ENCODE results near the gene GP1BB.

GP1BB gene

GRCh38 chr22:19764636-19765476 is 41.5 kb downstream of the GP1BB start:
- DNase-seq (ENCODE audit: low read depth in 1 of 2, low spot score in 1 of 2), result no peak

GRCh38 chr22:19765477-19766239 is 42.3 kb downstream of the GP1BB start:
- DNase-seq (ENCODE audit: low read depth in 1 of 2, low spot score in 1 of 2), result no peak

- no peak for DNase-seq (ENCODE audit: low read depth in 1 of 2, low spot score in 1 of 2)
These were observed 42.8 kb downstream of the GP1BB start for GRCh38 chr22:19766240-19766510.

GRCh38 chr22:19766511-19767426 is 43.4 kb downstream of the GP1BB start:
- DNase-seq (ENCODE audit: low read depth in 1 of 2, low spot score in 1 of 2), result peak in 1 of 2 donors; percentile 28

- DNase-seq (ENCODE audit: low read depth in 1 of 2, low spot score in 1 of 2), result no peak
These were observed 44.3 kb downstream of the GP1BB start for GRCh38 chr22:19767427-19768341.

GRCh38 chr22:19769393-19769715 is 46.0 kb downstream of the GP1BB start:
- no peak for DNase-seq (ENCODE audit: low read depth in 1 of 2, low spot score in 1 of 2)

DNA sequence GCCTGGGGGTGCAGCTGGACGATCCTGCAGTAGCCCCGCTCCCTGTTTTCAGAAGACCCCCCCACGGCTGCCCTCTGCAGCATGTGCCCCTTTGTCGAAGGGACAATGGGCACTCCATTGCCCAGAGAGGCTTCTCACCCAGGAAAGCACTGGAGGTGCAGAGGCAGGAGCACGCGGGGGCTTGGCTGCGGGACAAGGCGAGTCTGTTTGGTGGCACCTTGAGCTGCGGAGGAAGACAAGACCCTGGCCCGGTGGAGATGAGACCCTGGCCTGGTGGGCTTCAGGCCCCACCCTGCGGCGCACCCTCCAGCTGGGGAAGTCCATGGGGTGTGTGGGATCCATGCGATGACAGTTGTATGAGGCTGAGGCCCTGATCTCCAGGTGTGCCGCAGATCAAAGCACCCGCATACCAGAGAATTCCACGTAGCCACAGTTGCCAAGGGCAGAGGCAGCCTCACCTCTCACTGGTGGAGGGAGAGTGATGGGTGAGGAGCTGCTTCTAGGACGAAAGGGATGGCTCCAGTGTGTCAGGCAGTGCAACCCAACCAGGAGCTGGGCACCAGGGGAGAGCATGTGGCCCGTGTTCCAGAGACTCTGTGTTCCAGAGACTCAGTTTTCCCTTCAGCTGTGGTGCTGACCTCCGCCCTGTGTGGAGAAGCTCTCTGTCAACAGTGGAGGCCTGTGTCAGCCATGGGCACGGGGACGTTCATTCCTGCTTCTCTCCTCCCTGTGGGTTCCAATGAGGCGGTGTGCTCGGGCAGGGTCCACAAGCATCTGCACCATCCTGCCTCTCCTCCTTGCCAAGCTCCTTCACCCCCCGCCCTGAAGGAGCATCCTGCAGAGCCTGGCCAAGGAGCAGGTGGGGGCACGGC is 47.2 kb downstream of the GP1BB start:
- no peak for DNase-seq (ENCODE audit: low read depth in 1 of 2, low spot score in 1 of 2)

- no peak for DNase-seq (ENCODE audit: low read depth in 1 of 2, low spot score in 1 of 2)
These were observed 49.0 kb downstream of the GP1BB start for GRCh38 chr22:19772422-19772672.

GRCh38 chr22:19772673-19773469 is 49.5 kb downstream of the GP1BB start:
- DNase-seq (ENCODE audit: low read depth in 1 of 2, low spot score in 1 of 2), result no peak

- no peak for DNase-seq (ENCODE audit: low read depth in 1 of 2, low spot score in 1 of 2)
These were observed 50.2 kb downstream of the GP1BB start for GRCh38 chr22:19773470-19774040.

All from stimulated activated CD4-positive, alpha-beta T cell treated with anti-CD3 and anti-CD28 coated beads, Interleukin-15, amount 100 ng/mL, for 1 hour (primary cell).